Panc1 (cell line): ENCODE measurements around the gene RILPL1.

Experiments used
- POLR2AphosphoS5 ChIP-seq: IDR thresholded peaks from 2 replicates; pipeline ENCODE4 v1.6.1; 2012; ENCODE audit warnings: mild to moderate bottlenecking, low read depth, low read length, moderate library complexity
- SIN3A ChIP-seq: IDR thresholded peaks from 2 replicates; pipeline ENCODE4 v1.6.1; 2012; ENCODE audit warnings: low read depth, mild to moderate bottlenecking, low read length, moderate library complexity, borderline replicate concordance; ENCODE audit not compliant: insufficient read depth
- TCF7L2 ChIP-seq: IDR thresholded peaks from 2 replicates; pipeline ENCODE4 v1.6.1; 2011; ENCODE audit warnings: mild to moderate bottlenecking, low read depth, low read length, inconsistent platforms
- TF ChIP-seq, protein P1 (sequence below): fragments of 450-650 bp; IDR thresholded peaks from 2 replicates; pipeline ENCODE4 v1.5.1; 2017; ENCODE audit warnings: mild to moderate bottlenecking
- TF ChIP-seq, protein P2 (sequence below), 2 experiments: IDR thresholded peaks; 2 replicates each; pipeline ENCODE4 v1.6.1; 2011 to 2012; ENCODE audit warnings: low read depth in 2 of 2, control low read depth in 1 of 2, low read length in 1 of 2, mild to moderate bottlenecking in 1 of 2, moderate library complexity in 1 of 2; ENCODE audit not compliant: insufficient read depth in 1 of 2

DNA sequence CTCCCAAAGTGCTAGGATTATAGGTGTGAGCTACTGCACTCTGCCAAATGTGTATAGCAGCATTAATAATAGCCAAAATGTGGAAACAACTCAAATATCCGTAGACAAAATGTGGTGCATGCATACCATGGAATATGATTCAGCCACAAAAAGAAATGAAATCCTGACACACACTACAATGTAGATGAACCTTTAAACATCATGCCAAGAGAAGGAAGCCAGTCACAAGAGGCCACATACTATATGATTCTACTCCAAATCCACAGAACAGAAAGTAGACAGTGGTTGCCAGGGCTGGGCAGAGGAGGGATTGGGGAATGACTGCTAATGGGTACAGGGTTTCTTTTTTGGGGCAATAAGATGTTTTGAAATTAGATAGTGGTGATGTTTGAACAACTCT, 43.1 kb upstream of the RILPL1 start:
- TF ChIP-seq, protein P1, sequence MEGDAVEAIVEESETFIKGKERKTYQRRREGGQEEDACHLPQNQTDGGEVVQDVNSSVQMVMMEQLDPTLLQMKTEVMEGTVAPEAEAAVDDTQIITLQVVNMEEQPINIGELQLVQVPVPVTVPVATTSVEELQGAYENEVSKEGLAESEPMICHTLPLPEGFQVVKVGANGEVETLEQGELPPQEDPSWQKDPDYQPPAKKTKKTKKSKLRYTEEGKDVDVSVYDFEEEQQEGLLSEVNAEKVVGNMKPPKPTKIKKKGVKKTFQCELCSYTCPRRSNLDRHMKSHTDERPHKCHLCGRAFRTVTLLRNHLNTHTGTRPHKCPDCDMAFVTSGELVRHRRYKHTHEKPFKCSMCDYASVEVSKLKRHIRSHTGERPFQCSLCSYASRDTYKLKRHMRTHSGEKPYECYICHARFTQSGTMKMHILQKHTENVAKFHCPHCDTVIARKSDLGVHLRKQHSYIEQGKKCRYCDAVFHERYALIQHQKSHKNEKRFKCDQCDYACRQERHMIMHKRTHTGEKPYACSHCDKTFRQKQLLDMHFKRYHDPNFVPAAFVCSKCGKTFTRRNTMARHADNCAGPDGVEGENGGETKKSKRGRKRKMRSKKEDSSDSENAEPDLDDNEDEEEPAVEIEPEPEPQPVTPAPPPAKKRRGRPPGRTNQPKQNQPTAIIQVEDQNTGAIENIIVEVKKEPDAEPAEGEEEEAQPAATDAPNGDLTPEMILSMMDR = no peak
- no peak for TF ChIP-seq POLR2AphosphoS5
- TF ChIP-seq, protein P2, sequence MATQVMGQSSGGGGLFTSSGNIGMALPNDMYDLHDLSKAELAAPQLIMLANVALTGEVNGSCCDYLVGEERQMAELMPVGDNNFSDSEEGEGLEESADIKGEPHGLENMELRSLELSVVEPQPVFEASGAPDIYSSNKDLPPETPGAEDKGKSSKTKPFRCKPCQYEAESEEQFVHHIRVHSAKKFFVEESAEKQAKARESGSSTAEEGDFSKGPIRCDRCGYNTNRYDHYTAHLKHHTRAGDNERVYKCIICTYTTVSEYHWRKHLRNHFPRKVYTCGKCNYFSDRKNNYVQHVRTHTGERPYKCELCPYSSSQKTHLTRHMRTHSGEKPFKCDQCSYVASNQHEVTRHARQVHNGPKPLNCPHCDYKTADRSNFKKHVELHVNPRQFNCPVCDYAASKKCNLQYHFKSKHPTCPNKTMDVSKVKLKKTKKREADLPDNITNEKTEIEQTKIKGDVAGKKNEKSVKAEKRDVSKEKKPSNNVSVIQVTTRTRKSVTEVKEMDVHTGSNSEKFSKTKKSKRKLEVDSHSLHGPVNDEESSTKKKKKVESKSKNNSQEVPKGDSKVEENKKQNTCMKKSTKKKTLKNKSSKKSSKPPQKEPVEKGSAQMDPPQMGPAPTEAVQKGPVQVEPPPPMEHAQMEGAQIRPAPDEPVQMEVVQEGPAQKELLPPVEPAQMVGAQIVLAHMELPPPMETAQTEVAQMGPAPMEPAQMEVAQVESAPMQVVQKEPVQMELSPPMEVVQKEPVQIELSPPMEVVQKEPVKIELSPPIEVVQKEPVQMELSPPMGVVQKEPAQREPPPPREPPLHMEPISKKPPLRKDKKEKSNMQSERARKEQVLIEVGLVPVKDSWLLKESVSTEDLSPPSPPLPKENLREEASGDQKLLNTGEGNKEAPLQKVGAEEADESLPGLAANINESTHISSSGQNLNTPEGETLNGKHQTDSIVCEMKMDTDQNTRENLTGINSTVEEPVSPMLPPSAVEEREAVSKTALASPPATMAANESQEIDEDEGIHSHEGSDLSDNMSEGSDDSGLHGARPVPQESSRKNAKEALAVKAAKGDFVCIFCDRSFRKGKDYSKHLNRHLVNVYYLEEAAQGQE (IDR thresholded peaks at IDR 0.05; ENCODE audit: insufficient read depth in 1 of 2, low read depth in 2 of 2, low read length in 1 of 2) = no peak
- no peak for TF ChIP-seq SIN3A
- no peak for TF ChIP-seq TCF7L2
